GM19035 (cell line): Measurements from ENCODE around the gene FILIP1L.
"Not testable (repeated sequence)": the region's sequence is repeated elsewhere in the genome, so short reads cannot be mapped to it uniquely, and the experiment has no call there.

ENCODE experiments used
- ATAC-seq: cut with Tn5 transposase; IDR thresholded peaks from one replicate; pipeline ENCODE4 v1.9.1; 2021; ENCODE audit not compliant: unreplicated experiment

FILIP1L gene

GRCh38 chr3:100099621-100100020 lies 14.7 kb downstream of the FILIP1L start:
- no peak for ATAC-seq

- no peak for ATAC-seq
These were observed 15.6 kb downstream of the FILIP1L start for GRCh38 chr3:100098784-100099070.

DNA sequence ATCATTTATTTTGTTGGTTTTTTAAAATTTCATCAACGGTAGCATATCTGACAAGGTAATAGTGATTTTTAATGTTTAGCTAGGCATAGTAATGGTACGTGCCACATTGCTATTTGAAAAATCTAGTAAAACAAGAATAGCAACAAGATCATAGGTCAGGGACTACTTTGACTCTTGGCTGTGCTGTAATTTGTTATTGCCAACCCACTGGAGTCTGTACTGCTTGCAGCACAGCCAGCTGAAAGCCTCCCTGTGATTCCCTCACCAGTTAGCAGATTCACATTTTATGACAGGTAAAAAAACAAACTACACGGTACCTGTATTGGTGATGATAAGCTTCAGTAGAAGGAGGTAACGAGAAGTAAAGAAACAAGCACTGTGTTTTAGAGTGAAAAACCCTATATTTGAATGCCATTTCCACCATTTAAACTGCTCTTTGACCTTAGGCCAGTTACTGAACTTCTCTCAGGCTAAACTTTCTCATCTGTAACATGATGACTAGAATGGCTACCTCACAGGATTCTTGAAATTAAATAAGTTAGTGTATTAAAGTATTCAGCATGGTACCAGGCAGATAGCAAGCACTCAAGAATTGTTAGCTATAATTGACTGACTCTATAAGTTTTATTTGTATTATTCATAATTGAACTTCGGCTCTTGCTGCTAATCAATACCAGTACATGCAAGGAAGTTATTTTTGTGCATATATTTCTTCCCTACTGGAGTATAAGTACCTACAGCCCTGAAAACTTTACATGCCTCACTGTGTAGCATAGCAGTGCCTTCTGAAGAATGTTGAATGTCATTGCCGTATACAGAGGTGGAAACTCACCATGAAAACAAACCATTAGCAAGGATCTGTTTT lies 16.1 kb downstream of the FILIP1L start:
- ATAC-seq: no peak

- ATAC-seq: no peak
These were observed 17.4 kb downstream of the FILIP1L start for GRCh38 chr3:100096866-100097265.

GRCh38 chr3:100096286-100096685 lies 18.0 kb downstream of the FILIP1L start:
- ATAC-seq: not testable (repeated sequence)

GRCh38 chr3:100093831-100094230 lies 20.5 kb downstream of the FILIP1L start:
- no peak for ATAC-seq

DNA sequence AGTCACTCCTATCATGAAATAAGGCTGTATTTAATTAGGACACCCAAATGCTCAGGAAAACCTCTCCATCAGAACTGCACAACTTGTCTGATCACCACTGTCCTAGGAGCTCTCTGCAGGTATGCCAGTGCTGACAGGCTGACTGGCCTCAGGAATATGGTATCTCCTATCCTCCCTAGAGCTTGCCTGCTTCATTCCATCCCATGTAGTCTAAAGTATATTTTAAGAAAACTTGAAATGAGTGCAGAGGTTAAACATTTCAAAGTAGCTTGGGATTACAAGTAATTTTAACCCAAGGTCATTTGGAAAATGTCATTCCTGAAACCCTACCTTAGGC lies 23.7 kb downstream of the FILIP1L start:
- ATAC-seq: peak; percentile 7

GRCh38 chr3:100089812-100090668 lies 24.3 kb downstream of the FILIP1L start:
- peak; percentile 77 for ATAC-seq

GRCh38 chr3:100088735-100089368 lies 25.4 kb downstream of the FILIP1L start:
- ATAC-seq: no peak

DNA sequence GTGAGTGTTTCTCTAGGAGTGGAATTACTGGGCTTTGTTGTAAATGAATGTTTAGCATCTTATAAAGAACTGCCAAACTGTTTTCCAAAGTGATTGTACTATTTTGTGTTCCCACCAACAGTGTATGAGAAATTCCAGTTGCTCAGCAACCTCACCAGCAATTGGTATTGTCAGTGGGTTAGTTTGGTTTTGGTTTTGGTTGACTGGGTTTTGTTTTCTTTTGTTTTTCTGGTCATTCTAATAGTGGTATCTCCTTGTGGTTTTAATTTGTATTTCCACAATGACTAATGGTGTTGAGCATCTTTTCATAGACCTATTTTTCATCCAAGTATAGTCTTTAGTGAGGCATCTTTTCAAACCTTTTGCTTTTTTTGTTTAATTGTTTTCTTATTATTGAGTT lies 27.1 kb downstream of the FILIP1L start:
- peak; percentile 94 for ATAC-seq

- ATAC-seq: no peak
These were observed 27.9 kb downstream of the FILIP1L start for GRCh38 chr3:100086401-100086800.

DNA sequence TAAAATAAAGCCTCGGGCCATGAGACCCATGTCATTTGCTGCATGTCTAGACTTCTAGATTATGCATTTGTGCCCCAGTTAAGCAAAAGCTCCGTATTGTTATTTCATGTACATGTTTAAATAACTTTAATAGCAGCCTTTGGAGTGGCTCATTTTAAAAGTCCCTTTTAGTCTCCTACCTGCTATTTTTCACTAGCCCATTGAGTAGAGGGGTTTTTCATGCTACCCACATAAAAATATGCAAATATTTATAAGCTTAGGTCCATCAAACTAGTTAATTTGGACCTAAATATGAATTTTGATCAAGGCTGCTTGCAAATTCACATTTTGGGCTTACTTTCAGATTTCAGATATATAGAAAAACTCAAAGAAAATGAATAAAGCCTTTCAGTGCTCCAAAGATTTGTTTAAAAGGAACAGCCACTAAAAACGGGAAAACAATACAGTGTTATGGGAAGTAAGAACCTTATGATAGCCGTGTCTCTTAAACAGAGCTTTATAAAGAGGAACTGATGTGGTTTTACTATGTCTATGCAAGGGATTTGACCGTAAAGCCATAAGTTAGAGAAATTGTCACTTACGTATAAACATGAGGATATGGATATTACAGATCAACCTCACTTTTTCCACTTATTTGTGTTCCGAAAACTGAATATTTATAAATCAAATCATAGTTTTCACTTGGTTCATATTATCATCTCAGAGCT lies 30.0 kb downstream of the FILIP1L start:
- no peak for ATAC-seq

DNA sequence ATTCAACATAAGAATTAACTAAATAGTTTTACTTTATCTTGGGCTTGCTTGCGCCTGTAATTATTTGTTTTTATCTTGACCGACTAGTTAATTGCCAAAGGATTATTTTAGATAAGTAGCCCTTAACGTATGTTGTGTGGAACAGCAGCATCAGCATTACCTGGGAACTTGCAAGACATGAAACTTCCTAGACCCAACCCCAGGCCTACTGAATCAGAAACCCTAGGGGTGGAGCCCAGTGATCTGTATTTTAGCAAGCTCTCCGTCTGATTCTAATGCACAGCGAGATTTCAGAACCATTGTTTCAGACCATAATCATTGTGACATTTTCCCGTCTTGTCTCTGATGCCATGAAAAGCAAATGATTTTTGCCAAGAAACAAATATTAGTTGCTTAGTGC lies 31.1 kb downstream of the FILIP1L start:
- no peak for ATAC-seq

DNA sequence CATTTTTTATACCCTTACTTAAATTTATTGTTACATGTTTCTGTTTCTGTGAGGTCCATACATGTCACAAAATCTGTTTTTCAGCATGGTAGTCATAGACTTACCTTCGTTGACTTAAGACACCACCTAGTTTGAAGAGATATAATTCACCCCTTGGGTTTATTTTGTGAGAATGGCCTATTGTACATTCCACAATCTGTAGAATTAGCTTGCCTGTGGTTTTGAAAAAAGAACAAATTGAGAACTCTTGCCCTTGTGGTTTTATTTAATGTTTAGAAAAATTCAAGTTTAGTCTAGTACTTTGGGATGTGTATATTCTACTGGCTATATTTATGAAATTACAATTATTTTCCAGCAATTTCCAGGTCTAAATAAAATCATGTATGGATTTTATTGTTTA lies 31.6 kb downstream of the FILIP1L start:
- no peak for ATAC-seq

- no peak for ATAC-seq
These were observed 32.2 kb downstream of the FILIP1L start for GRCh38 chr3:100081986-100082692.

DNA sequence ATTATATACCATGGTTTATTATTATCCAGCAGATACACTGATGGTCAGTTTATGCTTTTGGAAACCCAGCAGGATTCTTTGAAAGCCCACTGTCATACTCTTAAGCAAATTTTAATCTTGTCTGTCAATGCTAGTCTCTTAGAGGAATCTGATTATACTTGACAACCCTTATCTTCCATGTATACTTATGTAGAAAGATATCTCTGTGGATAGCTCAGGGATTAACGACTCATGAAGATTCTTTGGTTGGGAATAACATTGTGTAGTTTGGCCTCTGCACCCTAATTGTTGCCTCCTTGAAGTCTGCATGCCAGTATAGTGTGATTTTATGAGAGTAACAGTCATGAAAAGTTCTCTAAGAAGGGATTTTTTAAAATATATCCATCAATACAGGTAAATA lies 33.0 kb downstream of the FILIP1L start:
- ATAC-seq: no peak

- no peak for ATAC-seq
These were observed 33.7 kb downstream of the FILIP1L start for GRCh38 chr3:100080573-100080972.

- ATAC-seq: no peak
These were observed 35.0 kb downstream of the FILIP1L start for GRCh38 chr3:100079328-100079727.

- ATAC-seq: no peak
These were observed 37.4 kb downstream of the FILIP1L start for GRCh38 chr3:100076731-100077529.
